HepG2 (cell line): ENCODE data around the gene AP2S1. TPM values are rescaled to one million over a fixed set of nuclear protein-coding genes. Genes with fewer than 3 reads are reported as not detected.

Source experiments
- AKAP8 ChIP-seq: sonication (generic); formaldehyde crosslinking; IDR thresholded peaks from 2 replicates; pipeline ENCODE4 v1.5.1; 2020; ENCODE audit warnings: mild to moderate bottlenecking, missing genetic modification reagents
- CEBPG ChIP-seq: IDR thresholded peaks from 2 replicates; pipeline ENCODE4 v1.6.1; 2016
- EED ChIP-seq: sonication (generic); formaldehyde crosslinking; IDR thresholded peaks from 2 replicates; pipeline ENCODE4 v1.5.0; 2020; ENCODE audit warnings: mild to moderate bottlenecking, missing genetic modification reagents
- MAFG ChIP-seq: sonication (generic); formaldehyde crosslinking; IDR thresholded peaks from 2 replicates; pipeline ENCODE4 v1.5.1; 2020; ENCODE audit warnings: mild to moderate bottlenecking, missing genetic modification reagents
- PHF8 ChIP-seq: sonication (generic); formaldehyde crosslinking; IDR thresholded peaks from 2 replicates; pipeline ENCODE4 v1.5.0; 2020; ENCODE audit warnings: missing genetic modification reagents
- PRDM10 ChIP-seq: sonication (generic); formaldehyde crosslinking; IDR thresholded peaks from 2 replicates; pipeline ENCODE4 v1.4.0; 2020; ENCODE audit warnings: low read depth, missing genetic modification reagents
- SIX4 ChIP-seq: sonication (generic); formaldehyde crosslinking; IDR thresholded peaks from 2 replicates; pipeline ENCODE4 v1.4.0; 2020; ENCODE audit warnings: missing genetic modification reagents
- THAP11 ChIP-seq: IDR thresholded peaks from 2 replicates; pipeline ENCODE4 v1.6.1; 2016; ENCODE audit warnings: missing biosample characterization, missing genetic modification reagents
- ZBTB42 ChIP-seq: sonication (generic); formaldehyde crosslinking; IDR thresholded peaks from 2 replicates; pipeline ENCODE4 v1.5.0; 2020; ENCODE audit warnings: mild to moderate bottlenecking, missing genetic modification reagents
- ZFP41 ChIP-seq: sonication (generic); formaldehyde crosslinking; IDR thresholded peaks from 2 replicates; pipeline ENCODE4 v1.4.0; 2020; ENCODE audit warnings: mild to moderate bottlenecking, missing genetic modification reagents, borderline replicate concordance
- ZMYM2 ChIP-seq: sonication (generic); formaldehyde crosslinking; IDR thresholded peaks from 2 replicates; pipeline ENCODE4 v1.8.0; 2022; ENCODE audit warnings: mild to moderate bottlenecking, missing genetic modification reagents
- ZNF138 ChIP-seq: sonication (generic); formaldehyde crosslinking; IDR thresholded peaks from 2 replicates; pipeline ENCODE4 v1.5.0; 2020; ENCODE audit warnings: mild to moderate bottlenecking, low read depth, missing genetic modification reagents
- ZNF33A ChIP-seq: sonication (generic); formaldehyde crosslinking; IDR thresholded peaks from 2 replicates; pipeline ENCODE4 v1.5.1; 2020; ENCODE audit warnings: missing genetic modification reagents, mild to moderate bottlenecking, moderate library complexity, borderline replicate concordance
- ZNF383 ChIP-seq: sonication (generic); formaldehyde crosslinking; IDR thresholded peaks from 2 replicates; pipeline ENCODE4 v1.4.0; 2020; ENCODE audit warnings: missing genetic modification reagents, mild to moderate bottlenecking, borderline replicate concordance
- ZNF407 ChIP-seq: sonication (generic); formaldehyde crosslinking; IDR thresholded peaks from one replicate; pipeline ENCODE4 v1.5.1; 2020; ENCODE audit warnings: mild to moderate bottlenecking, missing genetic modification reagents; ENCODE audit errors: not compliant biosample characterization
- ZNF556 ChIP-seq: sonication (generic); formaldehyde crosslinking; IDR thresholded peaks from 2 replicates; pipeline ENCODE4 v1.4.0; 2020; ENCODE audit warnings: mild to moderate bottlenecking, missing genetic modification reagents, borderline replicate concordance
- ZNF614 ChIP-seq: IDR thresholded peaks from 2 replicates; pipeline ENCODE4 v1.6.1; 2018; ENCODE audit warnings: missing biosample characterization, missing genetic modification reagents, inconsistent platforms, borderline replicate concordance
- polyA plus RNA-seq, 8 experiments: library from polyadenylated mRNA; depleted of rRNA in 3 of 8; stranded (reverse) in 7 of 8; unstranded in 1 of 8; fragments of >200 nt; fragmentation: Illumina TruSeq in 4 of 8; extraction: Trizol in 4 of 8; gene quantifications; 2 replicates each; pipeline versions ENCODE4 v1.2.1 to v1.2.3, GENCODE V29; 2011 to 2016; ENCODE audit warnings: low read depth in 4 of 8, missing spikeins in 1 of 8, mixed read lengths in 1 of 8; ENCODE audit not compliant: insufficient read depth in 1 of 8
- total RNA-seq, 5 experiments: library from RNA; depleted of rRNA; stranded (reverse); fragments of >200 nt; fragmentation: Illumina TruSeq; extraction: Trizol; gene quantifications; 2 replicates each; pipeline ENCODE4 v1.2.3, GENCODE V29; 2016; ENCODE audit warnings: low read depth in 1 of 5

The AP2S1 gene
- total and polyA plus RNA-seq, 2 of the 13 experiments (the other 11 are each of a cell fraction or from before 2014, with no cell fraction given): 45.2 to 86.1 TPM

- TF ChIP-seq ZNF407: no peak
- peak; percentile 11; the same call in 1 of the 2 replicates for TF ChIP-seq CEBPG (CRISPR knock-in tag)
- 0 out of 2 replicates have a peak, but pooled peaks have one; percentile 44 for TF ChIP-seq ZNF556 (CRISPR knock-in tag)
- 0 out of 2 replicates have a peak, but pooled peaks have one; percentile 49 for TF ChIP-seq AKAP8 (CRISPR knock-in tag)
- TF ChIP-seq ZNF383 (CRISPR knock-in tag): 0 out of 2 replicates have a peak, but pooled peaks have one; percentile 69
- TF ChIP-seq SIX4 (CRISPR knock-in tag): peak; percentile 32; the same call in 1 of the 2 replicates
- peak; percentile 98 for TF ChIP-seq THAP11 (CRISPR knock-in tag)
- TF ChIP-seq ZNF614 (CRISPR knock-in tag): no peak
- 0 out of 2 replicates have a peak, but pooled peaks have one; percentile 39 for TF ChIP-seq EED (CRISPR knock-in tag)
- TF ChIP-seq PRDM10 (CRISPR knock-in tag): no peak
- no peak for TF ChIP-seq ZNF138 (CRISPR knock-in tag)
- TF ChIP-seq ZNF33A (CRISPR knock-in tag): peak; percentile 98
- TF ChIP-seq ZBTB42 (CRISPR knock-in tag): no peak
- TF ChIP-seq ZFP41: no peak
- no peak; the same call in 1 of the 2 replicates for TF ChIP-seq ZMYM2 (CRISPR knock-in tag)
- TF ChIP-seq MAFG (CRISPR knock-in tag): no peak
- TF ChIP-seq PHF8 (CRISPR knock-in tag): peak; percentile 89
Measured at GRCh38 chr19:46850228-46851203, at the start of gene AP2S1 (continued).
